Kidney (tissue), 14 donors: ENCODE measurements around the gene ETV6. TPM values are rescaled to one million over a fixed set of nuclear protein-coding genes. Genes with fewer than 3 reads are reported as not detected.

ENCODE experiments used
- DNase-seq, 5 donors: peaks; one replicate each; pipeline ENCODE4 v3.0.0-alpha.2; 2013 to 2020
- FAIRE-seq: peaks from 2 replicates; lab custom pipeline; 2012; peaks lifted over from hg19 to GRCh38; lab: Jason Lieb, UNC
- H3K27ac ChIP-seq, 2 donors: one replicate each; pipeline ENCODE4 v1.7.0; 2013; ENCODE audit warnings: low read depth in 2 of 2, low read length in 2 of 2, inconsistent platforms in 1 of 2
- H3K27me3 ChIP-seq: one replicate; pipeline ENCODE4 v1.7.1; 2013; ENCODE audit warnings: low read length, inconsistent platforms; ENCODE audit not compliant: control insufficient read depth, insufficient read depth
- H3K36me3 ChIP-seq, 3 donors: one replicate each; pipeline versions ENCODE4 v1.7.0 to v1.7.1; 2013; ENCODE audit warnings: low read length in 3 of 3, control low read depth in 1 of 3, inconsistent platforms in 1 of 3; ENCODE audit not compliant: insufficient read depth in 3 of 3, control insufficient read depth in 2 of 3
- H3K4me1 ChIP-seq, 3 donors: one replicate each; pipeline versions ENCODE4 v1.7.0 to v1.7.1; 2013; ENCODE audit warnings: low read length in 3 of 3, inconsistent platforms in 1 of 3, low read depth in 1 of 3; ENCODE audit not compliant: control insufficient read depth in 2 of 3, insufficient read depth in 2 of 3
- H3K4me3 ChIP-seq, 3 donors: one replicate each; pipeline versions ENCODE4 v1.7.0 to v1.8.1; 2013; ENCODE audit warnings: low read length in 3 of 3, control low read depth in 1 of 3, inconsistent platforms in 1 of 3
- H3K9ac ChIP-seq, 3 donors: one replicate each; pipeline versions ENCODE4 v1.7.0 to v1.7.1; 2013; ENCODE audit warnings: low read length in 3 of 3, control low read depth in 1 of 3, inconsistent platforms in 1 of 3
- H3K9me3 ChIP-seq, 3 donors: one replicate each; pipeline versions ENCODE4 v1.7.0 to v1.7.1; 2013; ENCODE audit warnings: low read length in 3 of 3, control low read depth in 1 of 3, inconsistent platforms in 1 of 3; ENCODE audit not compliant: control insufficient read depth in 2 of 3, insufficient read depth in 1 of 3
- intact Hi-C: fragments of 100-400 bp; cut with DNase I; formaldehyde crosslinking; loops from one replicate; pipeline ENCODE4 v1.11.1; 2022
- polyA plus RNA-seq: library from polyadenylated mRNA; stranded (reverse); fragments of 350-450 nt; fragmentation: Illumina TruSeq; extraction: RNeasy Lipid Tissue Mini Kit (QIAGEN cat#74804); gene quantifications from one replicate; pipeline ENCODE4 v1.2.3, GENCODE V29; 2014; ENCODE audit warnings: low read depth, low replicate concordance; ENCODE audit not compliant: insufficient read depth
- total RNA-seq: library from RNA; stranded (reverse); fragmentation: NEBNext Ultra II Directional; extraction: Animal tissue kit (Norgen Biotek cat#: 25700); gene quantifications from one replicate; pipeline ENCODE4 v1.2.1, GENCODE V29; 2021
- TF ChIP-seq, protein P1 (sequence below): IDR thresholded peaks from 3 replicates; pipeline ENCODE4 v1.5.1; 2012; ENCODE audit warnings: mild to moderate bottlenecking, moderate library complexity, borderline replicate concordance; ENCODE audit not compliant: insufficient read depth; ENCODE audit errors: extremely low read depth
- donor health status: control.
- donor health status: control.
- donor health status: control.
- donor health status: control.
- donor health status: control.
- donor health status: DM: yes; HTN: yes; CAD: no.
- donor health status: Normal renal cell carcinoma (clear cell type).

ETV6 gene
- total and polyA plus RNA-seq, 2 donors from 2014 or later, result 5.2 to 59.8 TPM

DNA sequence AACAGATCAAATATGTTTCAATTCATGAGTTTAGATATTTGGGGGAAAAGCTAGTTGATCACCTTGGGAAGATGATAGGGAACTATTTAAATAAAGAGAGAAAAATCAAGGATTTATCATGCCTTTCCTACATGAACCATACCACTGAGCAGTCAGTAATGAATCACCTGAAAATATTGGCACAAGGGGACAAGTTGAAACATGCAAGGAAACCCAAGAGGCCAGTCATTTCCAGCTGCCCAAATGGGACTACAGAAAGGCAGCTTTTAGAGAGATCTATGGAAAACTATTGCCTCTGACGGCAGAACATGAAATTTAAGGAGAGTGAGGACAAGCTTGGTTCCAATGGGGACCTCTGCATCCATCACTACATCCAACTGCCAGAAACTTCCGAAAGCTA, 14.1 kb upstream of the ETV6 start:
- no peaks in the 10 kb centered on the region for H3K36me3 ChIP-seq
- no peak for FAIRE-seq
- DNase-seq, result no peak
- no peak overlapping the region for H3K27ac ChIP-seq
- no peaks in the 10 kb centered on the region for H3K27me3 ChIP-seq
- TF ChIP-seq, protein P1, sequence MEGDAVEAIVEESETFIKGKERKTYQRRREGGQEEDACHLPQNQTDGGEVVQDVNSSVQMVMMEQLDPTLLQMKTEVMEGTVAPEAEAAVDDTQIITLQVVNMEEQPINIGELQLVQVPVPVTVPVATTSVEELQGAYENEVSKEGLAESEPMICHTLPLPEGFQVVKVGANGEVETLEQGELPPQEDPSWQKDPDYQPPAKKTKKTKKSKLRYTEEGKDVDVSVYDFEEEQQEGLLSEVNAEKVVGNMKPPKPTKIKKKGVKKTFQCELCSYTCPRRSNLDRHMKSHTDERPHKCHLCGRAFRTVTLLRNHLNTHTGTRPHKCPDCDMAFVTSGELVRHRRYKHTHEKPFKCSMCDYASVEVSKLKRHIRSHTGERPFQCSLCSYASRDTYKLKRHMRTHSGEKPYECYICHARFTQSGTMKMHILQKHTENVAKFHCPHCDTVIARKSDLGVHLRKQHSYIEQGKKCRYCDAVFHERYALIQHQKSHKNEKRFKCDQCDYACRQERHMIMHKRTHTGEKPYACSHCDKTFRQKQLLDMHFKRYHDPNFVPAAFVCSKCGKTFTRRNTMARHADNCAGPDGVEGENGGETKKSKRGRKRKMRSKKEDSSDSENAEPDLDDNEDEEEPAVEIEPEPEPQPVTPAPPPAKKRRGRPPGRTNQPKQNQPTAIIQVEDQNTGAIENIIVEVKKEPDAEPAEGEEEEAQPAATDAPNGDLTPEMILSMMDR, result no peak
- intact Hi-C loops, result no loop called here
- no peak overlapping the region for H3K9ac ChIP-seq
- H3K9me3 ChIP-seq, result peaks cover 0 to 4% (median 0%) of the 10 kb centered on the region in 3 donors
- peaks cover 0 to under 1% (median 0%) of the 10 kb centered on the region in 3 donors for H3K4me1 ChIP-seq
- no peak overlapping the region for H3K4me3 ChIP-seq

DNA sequence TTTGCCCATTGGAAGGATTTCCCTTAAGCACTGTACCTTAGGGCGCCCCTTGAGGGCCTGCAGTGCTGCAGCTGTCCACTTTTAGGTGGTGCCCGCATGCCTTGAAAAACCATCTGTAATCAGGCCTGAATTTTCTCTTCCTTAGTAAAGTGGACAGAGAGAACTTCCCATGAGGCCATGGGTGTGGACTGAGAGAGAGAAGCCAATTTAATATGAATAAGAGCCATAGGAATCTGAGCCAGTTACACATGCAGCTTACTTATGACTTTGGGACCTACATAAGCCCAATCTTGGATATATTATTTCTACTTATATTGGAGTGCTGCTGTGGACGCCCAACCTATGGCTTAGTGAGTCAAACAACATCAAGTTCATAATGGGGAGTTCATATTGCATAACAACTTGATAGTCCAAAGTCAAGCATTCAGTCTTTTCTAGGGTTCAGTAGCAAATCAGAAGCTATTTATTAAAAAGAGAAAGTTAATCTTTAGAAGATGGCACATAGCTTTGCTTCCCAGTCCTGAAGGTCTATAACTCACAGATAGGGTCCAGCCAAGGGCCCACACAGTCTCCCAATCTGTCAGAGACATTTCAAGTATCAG, 11.1 kb upstream of the ETV6 start:
- intact Hi-C loops, result no loop called here
- TF ChIP-seq, protein P1, result no peak
- no peak for FAIRE-seq

DNA sequence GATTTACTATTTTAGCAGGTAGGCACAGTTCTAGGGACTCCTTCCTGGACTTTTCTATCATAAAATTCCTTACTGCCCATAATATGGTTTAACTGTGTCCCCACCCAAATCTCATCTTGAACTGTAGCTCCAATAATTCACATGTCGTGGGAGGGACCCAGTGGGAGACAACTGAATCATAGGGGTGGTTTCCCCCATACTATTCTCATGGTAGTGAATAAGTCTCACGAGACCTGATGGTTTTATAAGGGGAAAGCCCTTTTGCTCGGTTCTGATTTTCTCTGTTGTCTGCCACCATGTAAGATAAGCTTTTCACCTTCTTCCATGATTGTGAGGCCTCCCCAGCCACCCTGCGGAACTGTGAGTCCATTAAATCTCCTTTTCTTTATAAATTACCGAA, 10.0 kb upstream of the ETV6 start:
- DNase-seq, result no peak
- H3K9ac ChIP-seq, result no peak overlapping the region
- TF ChIP-seq, protein P1, result no peak
- no peak overlapping the region for H3K27ac ChIP-seq
- no peaks in the 10 kb centered on the region for H3K27me3 ChIP-seq
- H3K4me3 ChIP-seq, result no peak overlapping the region
- H3K9me3 ChIP-seq, result peaks cover 0 to 4% (median 0%) of the 10 kb centered on the region in 3 donors
- no peaks in the 10 kb centered on the region for H3K4me1 ChIP-seq
- FAIRE-seq, result no peak
- intact Hi-C loops, result no loop called here
- no peaks in the 10 kb centered on the region for H3K36me3 ChIP-seq

More for the DNA sequence above, 11.1 kb upstream of the ETV6 start:
- Histone ChIP-seq H3K9ac (no peak overlapping the region), H3K27me3 (no peaks in the 10 kb centered on the region), H3K36me3 (no peaks in the 10 kb centered on the region), H3K4me1 (no peaks in the 10 kb centered on the region), H3K9me3 (peaks cover 0 to 4% (median 0%) of the 10 kb centered on the region in 3 donors), H3K27ac (no peak overlapping the region), H3K4me3 (no peak overlapping the region)
- no peak for DNase-seq
